SU-DHL-6 (cell line): ENCODE measurements around the gene ADARB2.

Source experiments
- EZH2phosphoT487 ChIP-seq: fragments of 200-600 bp; sonication (generic), shearing (Covaris generic); conservative IDR thresholded peaks from 2 replicates; pipeline ENCODE4 v1.6.1; 2018; ENCODE audit warnings: mild to moderate bottlenecking, antibody characterized with exemption, low read length, moderate library complexity, mixed read lengths
- TF ChIP-seq, protein P1 (sequence below): fragments of 200-600 bp; sonication (generic); IDR thresholded peaks from one replicate; pipeline ENCODE4 v1.5.1; 2017; ENCODE audit warnings: antibody characterized with exemption, mild to moderate bottlenecking, low read length, moderate library complexity; ENCODE audit not compliant: insufficient read depth, poor library complexity, severe bottlenecking

DNA sequence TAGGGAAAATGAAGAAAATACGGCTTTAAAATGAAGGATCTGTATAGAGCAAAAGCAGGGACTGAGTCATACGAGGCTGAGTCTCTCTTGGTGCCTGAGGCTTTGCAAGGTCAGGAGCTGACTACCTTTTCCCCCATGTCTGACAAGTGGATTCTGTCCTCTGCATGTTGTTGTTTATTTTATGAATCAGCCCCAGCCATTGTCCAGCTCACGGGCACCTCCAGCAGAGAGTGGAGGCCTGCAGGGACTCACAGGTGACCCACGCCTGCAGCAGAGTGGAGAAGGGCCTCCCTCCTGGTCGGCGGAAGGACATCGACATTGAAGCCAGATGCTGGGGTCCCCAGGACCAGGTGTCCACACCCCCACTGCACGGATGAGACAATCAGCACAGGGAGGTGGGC, 447.3 kb downstream of the ADARB2 start:
- TF ChIP-seq, protein P1, sequence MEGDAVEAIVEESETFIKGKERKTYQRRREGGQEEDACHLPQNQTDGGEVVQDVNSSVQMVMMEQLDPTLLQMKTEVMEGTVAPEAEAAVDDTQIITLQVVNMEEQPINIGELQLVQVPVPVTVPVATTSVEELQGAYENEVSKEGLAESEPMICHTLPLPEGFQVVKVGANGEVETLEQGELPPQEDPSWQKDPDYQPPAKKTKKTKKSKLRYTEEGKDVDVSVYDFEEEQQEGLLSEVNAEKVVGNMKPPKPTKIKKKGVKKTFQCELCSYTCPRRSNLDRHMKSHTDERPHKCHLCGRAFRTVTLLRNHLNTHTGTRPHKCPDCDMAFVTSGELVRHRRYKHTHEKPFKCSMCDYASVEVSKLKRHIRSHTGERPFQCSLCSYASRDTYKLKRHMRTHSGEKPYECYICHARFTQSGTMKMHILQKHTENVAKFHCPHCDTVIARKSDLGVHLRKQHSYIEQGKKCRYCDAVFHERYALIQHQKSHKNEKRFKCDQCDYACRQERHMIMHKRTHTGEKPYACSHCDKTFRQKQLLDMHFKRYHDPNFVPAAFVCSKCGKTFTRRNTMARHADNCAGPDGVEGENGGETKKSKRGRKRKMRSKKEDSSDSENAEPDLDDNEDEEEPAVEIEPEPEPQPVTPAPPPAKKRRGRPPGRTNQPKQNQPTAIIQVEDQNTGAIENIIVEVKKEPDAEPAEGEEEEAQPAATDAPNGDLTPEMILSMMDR, result no peak
- no peak for TF ChIP-seq EZH2phosphoT487
